Measurements from ENCODE around the gene SLC25A13. TPM values are rescaled to one million over a fixed set of nuclear protein-coding genes. Genes with fewer than 3 reads are reported as not detected.

The SLC25A13 gene
- total RNA-seq, 1 experiment from 2014 or later, result 52.5 TPM

DNA sequence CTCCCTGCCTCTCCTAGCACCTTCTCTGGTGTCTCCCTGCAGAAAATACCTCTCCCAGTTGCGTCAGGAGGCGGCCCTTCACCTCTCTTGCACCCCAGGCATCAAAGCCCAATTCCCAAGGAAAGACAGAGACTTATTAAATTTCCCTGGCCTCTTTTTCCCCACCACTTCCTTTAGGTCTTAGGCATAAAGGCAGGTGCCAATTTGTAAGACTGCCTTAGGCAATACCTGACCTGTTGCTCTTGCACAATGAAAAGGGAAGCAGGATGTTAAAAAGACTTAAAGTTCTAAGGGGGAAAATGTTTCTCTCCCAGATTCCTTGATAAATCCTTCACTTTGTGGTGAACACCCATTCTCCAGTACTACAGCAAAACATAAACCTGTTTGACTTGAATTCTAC, 186.7 kb downstream of the SLC25A13 start:
- no peak overlapping the region for H2AFZ ChIP-seq
- 0 out of 2 replicates have a peak, but pooled peaks cover 5% of the 10 kb centered on the region for H3K36me3 ChIP-seq (ENCODE audit: low read depth)
- H3F3A ChIP-seq (ENCODE audit: insufficient read depth, low read depth), result peaks cover 21% of the 10 kb centered on the region
- no peaks in the 10 kb centered on the region for H3K9me3 ChIP-seq (ENCODE audit: insufficient read depth, low read depth)
- DNase-seq, result peak; percentile 49 to 97
- ChIA-PET CTCF (no interaction called here), POLR2A (ENCODE audit: unreplicated experiment) (no interaction called here)
- H4K20me1 ChIP-seq (ENCODE audit: insufficient read depth), result no peaks in the 10 kb centered on the region
- H3K9me2 ChIP-seq (ENCODE audit: insufficient read depth), result no peaks in the 10 kb centered on the region
- no TSS peak for BruUV-seq (replicated peaks)
- intact Hi-C loops (cut with micrococcal nuclease; ENCODE audit: unreplicated experiment), result loop anchor here (1.0 to 5.0 kb wide), 3 partner anchors 50 to 82 kb away; no protein-coding TSS in a partner anchor
- no peak overlapping the region for H3K4me3 ChIP-seq
- H3K79me2 ChIP-seq (ENCODE audit: low read depth), result no peaks in the 10 kb centered on the region
- TF ChIP-seq CTCF (conservative IDR thresholded peaks at IDR 0.05), result no peak
- no peak for TF ChIP-seq EZH2 (IDR thresholded peaks at IDR 0.05; ENCODE audit: low read depth)
- H3K4me2 ChIP-seq, result peak overlapping the region; percentile 44
- H3K27ac ChIP-seq, result peak overlapping the region; percentile 77
- peaks cover 30% of the 10 kb centered on the region for H3K4me1 ChIP-seq (replicated peaks; ENCODE audit: insufficient read depth)
- no peaks in the 10 kb centered on the region for H3K27me3 ChIP-seq (ENCODE audit: insufficient read depth, low read depth)

DNA sequence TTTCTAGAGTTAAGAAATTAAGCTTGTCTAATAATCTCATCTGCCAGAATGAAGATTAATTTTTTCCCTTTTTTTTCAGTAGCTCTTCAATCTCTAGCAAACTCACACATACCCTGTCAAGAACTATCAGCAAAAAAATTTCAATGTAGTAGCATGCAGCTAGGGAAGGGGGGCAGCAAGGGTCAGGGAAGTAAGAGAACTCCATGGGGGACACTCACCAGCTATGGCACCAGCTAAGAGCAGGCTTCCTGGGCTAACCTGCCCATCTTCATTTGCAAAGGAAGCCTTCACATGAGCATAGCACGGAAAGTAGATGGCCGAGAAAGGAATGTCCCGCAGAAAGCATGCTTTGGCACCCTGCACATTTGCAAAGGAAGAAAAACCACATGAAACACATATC, 190.4 kb downstream of the SLC25A13 start:
- H3K27ac ChIP-seq, result no peak overlapping the region
- H3K36me3 ChIP-seq (ENCODE audit: low read depth), result 0 out of 2 replicates have a peak, but pooled peaks cover 6% of the 10 kb centered on the region
- BruUV-seq (replicated peaks), result no TSS peak
- no peak overlapping the region for H3K4me3 ChIP-seq
- no peak overlapping the region for H2AFZ ChIP-seq
- CTCF ChIA-PET, result no interaction called here
- peaks cover 22% of the 10 kb centered on the region for H3K4me1 ChIP-seq (replicated peaks; ENCODE audit: insufficient read depth)
- TF ChIP-seq CTCF (conservative IDR thresholded peaks at IDR 0.05) (no peak), EZH2 (IDR thresholded peaks at IDR 0.05; ENCODE audit: low read depth) (no peak)
- no peaks in the 10 kb centered on the region for H4K20me1 ChIP-seq (ENCODE audit: insufficient read depth)
- no peaks in the 10 kb centered on the region for H3K9me2 ChIP-seq (ENCODE audit: insufficient read depth)
- no peak overlapping the region for H3K4me2 ChIP-seq
- peaks cover 18% of the 10 kb centered on the region for H3F3A ChIP-seq (ENCODE audit: insufficient read depth, low read depth)
- H3K79me2 ChIP-seq (ENCODE audit: low read depth), result no peaks in the 10 kb centered on the region
- DNase-seq, result no peak
- no peaks in the 10 kb centered on the region for H3K9me3 ChIP-seq (ENCODE audit: insufficient read depth, low read depth)
- no peaks in the 10 kb centered on the region for H3K27me3 ChIP-seq (ENCODE audit: insufficient read depth, low read depth)
- intact Hi-C loops (cut with micrococcal nuclease; ENCODE audit: unreplicated experiment), result no loop called here
- POLR2A ChIA-PET (ENCODE audit: unreplicated experiment), result no interaction called here

- ChIA-PET POLR2A (ENCODE audit: unreplicated experiment) (no interaction called here), CTCF (no interaction called here)
- no peaks in the 10 kb centered on the region for H3K79me2 ChIP-seq (ENCODE audit: low read depth)
- no peaks in the 10 kb centered on the region for H3K4me1 ChIP-seq (replicated peaks; ENCODE audit: insufficient read depth)
- BruUV-seq (replicated peaks), result no TSS peak
- intact Hi-C loops (cut with micrococcal nuclease; ENCODE audit: unreplicated experiment), result no loop called here
- no peaks in the 10 kb centered on the region for H3F3A ChIP-seq (ENCODE audit: insufficient read depth, low read depth)
- H3K4me3 ChIP-seq, result no peak overlapping the region
- no peaks in the 10 kb centered on the region for H3K9me2 ChIP-seq (ENCODE audit: insufficient read depth)
- H2AFZ ChIP-seq, result no peak overlapping the region
- no peaks in the 10 kb centered on the region for H4K20me1 ChIP-seq (ENCODE audit: insufficient read depth)
- DNase-seq, result no peak
- 0 out of 2 replicates have a peak, but pooled peaks cover 6% of the 10 kb centered on the region for H3K36me3 ChIP-seq (ENCODE audit: low read depth)
- no peak for TF ChIP-seq EZH2 (IDR thresholded peaks at IDR 0.05; ENCODE audit: low read depth)
- H3K9me3 ChIP-seq (ENCODE audit: insufficient read depth, low read depth), result no peaks in the 10 kb centered on the region
- H3K27me3 ChIP-seq (ENCODE audit: insufficient read depth, low read depth), result no peaks in the 10 kb centered on the region
- no peak overlapping the region for H3K27ac ChIP-seq
- H3K4me2 ChIP-seq, result no peak overlapping the region
These were observed 194.2 kb downstream of the SLC25A13 start for GRCh38 chr7:96127746-96128145.

- H3K4me1 ChIP-seq (replicated peaks; ENCODE audit: insufficient read depth), result no peaks in the 10 kb centered on the region
- BruUV-seq (replicated peaks), result no TSS peak
- intact Hi-C loops (cut with micrococcal nuclease; ENCODE audit: unreplicated experiment), result no loop called here
- H3K36me3 ChIP-seq (ENCODE audit: low read depth), result 0 out of 2 replicates have a peak, but pooled peaks cover 7% of the 10 kb centered on the region
- no peaks in the 10 kb centered on the region for H3K9me2 ChIP-seq (ENCODE audit: insufficient read depth)
- H2AFZ ChIP-seq, result no peak overlapping the region
- H4K20me1 ChIP-seq (ENCODE audit: insufficient read depth), result no peaks in the 10 kb centered on the region
- H3K79me2 ChIP-seq (ENCODE audit: low read depth), result no peaks in the 10 kb centered on the region
- H3K4me3 ChIP-seq, result no peak overlapping the region
- no peak overlapping the region for H3K4me2 ChIP-seq
- no peak for DNase-seq
- no peak overlapping the region for H3K27ac ChIP-seq
- H3F3A ChIP-seq (ENCODE audit: insufficient read depth, low read depth), result no peaks in the 10 kb centered on the region
- ChIA-PET CTCF (interaction anchor here (0.7 kb wide), 1 partner anchor 41 kb away, joined by 3 read pairs; no protein-coding TSS in a partner anchor), POLR2A (ENCODE audit: unreplicated experiment) (no interaction called here)
- no peaks in the 10 kb centered on the region for H3K9me3 ChIP-seq (ENCODE audit: insufficient read depth, low read depth)
- no peaks in the 10 kb centered on the region for H3K27me3 ChIP-seq (ENCODE audit: insufficient read depth, low read depth)
- no peak for TF ChIP-seq EZH2 (IDR thresholded peaks at IDR 0.05; ENCODE audit: low read depth)
- no peak for TF ChIP-seq CTCF (conservative IDR thresholded peaks at IDR 0.05)
These were observed 195.5 kb downstream of the SLC25A13 start for GRCh38 chr7:96126382-96126781.

Data from PC-9 (cell line).